PC-9 (cell line): ENCODE data around the gene BRD3OS.

Experiments used
- EZH2 ChIP-seq: fragments of 200-600 bp; sonication (generic); IDR thresholded peaks from 2 replicates; pipeline ENCODE4 v1.8.0; 2017; ENCODE audit warnings: antibody characterized with exemption, low read depth
- TF ChIP-seq, protein P1 (sequence below): fragments of 200-600 bp; sonication (generic); conservative IDR thresholded peaks from 2 replicates; pipeline ENCODE4 v1.6.1; 2017; ENCODE audit warnings: mixed run types, antibody characterized with exemption, mild to moderate bottlenecking, moderate library complexity

DNA sequence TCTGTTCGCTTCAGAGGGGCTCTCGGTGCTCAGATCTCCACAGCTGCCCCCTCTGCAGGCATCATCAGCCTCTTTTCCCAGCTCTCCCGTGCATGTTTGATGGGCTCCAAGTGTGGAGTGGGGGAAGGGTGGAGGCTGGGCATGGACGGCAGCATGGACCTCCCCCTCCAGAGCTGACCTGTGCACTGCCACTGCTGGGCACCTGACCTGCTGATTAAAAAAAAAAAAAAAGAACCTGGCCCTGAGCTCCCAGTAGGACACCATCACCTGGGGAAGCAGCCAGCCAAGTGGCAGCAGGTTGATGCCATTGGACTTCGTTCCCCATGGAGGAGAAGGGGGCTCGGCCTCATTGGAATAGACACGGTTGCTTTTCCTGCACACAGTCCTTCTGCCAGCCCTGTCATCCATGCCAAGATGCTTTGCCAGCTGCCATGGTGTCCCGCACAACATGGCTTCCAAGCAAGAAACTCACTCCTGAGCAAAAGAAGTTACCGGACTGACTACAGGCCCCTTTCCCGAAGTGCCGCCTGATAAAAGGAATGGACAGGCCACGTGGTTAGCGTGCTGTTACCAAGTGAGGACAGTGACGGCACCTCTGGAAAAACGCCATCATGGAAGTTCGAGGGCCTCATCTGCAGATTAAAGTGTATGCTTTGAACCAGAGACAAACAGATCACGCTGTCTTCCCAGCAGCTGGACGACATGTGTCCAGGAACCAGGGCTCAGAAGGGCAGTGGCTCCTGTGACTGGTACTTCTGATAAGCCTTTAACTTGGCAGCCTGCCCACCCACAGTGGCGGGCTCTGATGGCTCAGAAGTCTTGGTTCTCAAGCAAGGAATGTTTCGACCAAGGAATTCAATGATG, 14.7 kb upstream of the BRD3OS start:
- TF ChIP-seq, protein P1, sequence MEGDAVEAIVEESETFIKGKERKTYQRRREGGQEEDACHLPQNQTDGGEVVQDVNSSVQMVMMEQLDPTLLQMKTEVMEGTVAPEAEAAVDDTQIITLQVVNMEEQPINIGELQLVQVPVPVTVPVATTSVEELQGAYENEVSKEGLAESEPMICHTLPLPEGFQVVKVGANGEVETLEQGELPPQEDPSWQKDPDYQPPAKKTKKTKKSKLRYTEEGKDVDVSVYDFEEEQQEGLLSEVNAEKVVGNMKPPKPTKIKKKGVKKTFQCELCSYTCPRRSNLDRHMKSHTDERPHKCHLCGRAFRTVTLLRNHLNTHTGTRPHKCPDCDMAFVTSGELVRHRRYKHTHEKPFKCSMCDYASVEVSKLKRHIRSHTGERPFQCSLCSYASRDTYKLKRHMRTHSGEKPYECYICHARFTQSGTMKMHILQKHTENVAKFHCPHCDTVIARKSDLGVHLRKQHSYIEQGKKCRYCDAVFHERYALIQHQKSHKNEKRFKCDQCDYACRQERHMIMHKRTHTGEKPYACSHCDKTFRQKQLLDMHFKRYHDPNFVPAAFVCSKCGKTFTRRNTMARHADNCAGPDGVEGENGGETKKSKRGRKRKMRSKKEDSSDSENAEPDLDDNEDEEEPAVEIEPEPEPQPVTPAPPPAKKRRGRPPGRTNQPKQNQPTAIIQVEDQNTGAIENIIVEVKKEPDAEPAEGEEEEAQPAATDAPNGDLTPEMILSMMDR: no peak
- TF ChIP-seq EZH2: no peak
